ENCODE results near the gene CDK11A.
A peak's percentile ranks its signal among the peaks of the same experiment; 100 is the strongest.
"Not testable (repeated sequence)": the region's sequence is repeated elsewhere in the genome, so short reads cannot be mapped to it uniquely, and the experiment has no call there.

The CDK11A gene

DNA sequence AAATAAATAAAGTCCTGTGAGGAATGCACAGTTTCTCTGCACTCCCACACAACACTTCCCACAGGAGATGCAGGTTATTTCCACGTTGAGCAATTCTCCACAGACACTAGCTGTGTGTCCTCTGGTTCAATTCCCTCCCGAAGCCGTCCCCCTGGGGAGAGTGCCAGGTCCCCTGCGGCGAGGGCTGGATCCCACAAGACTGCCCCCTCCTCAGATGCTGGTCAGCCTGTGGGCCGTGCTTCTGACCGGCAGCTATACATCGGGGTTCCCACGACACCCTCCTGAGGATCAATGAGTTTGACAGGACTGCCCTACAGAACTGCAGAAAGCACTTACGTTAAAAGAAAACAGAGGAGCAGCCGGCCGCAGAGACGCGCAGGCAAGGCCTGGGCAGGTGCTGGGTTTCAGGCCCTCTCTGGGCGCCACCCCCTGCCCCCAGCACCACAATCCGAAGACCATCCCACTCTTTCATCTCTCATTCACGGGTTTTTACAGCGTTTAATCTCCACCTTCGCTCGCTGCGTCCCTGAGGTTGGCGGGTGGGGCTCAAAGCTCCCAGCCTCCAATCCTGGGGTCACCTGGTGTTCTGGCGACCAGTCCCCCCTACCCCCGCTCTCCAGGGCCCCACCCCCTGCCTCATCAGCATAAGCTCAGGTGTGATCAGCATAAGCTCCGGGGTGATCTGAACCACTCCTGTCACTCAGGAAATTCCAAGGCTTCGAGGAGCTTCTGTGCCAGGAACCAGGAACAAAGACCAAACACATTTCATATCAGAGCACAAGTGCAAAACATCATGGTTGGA, 40.9 kb downstream of the CDK11A start:
- no peak for DNase-seq (ENCODE audit: low spot score)

DNA sequence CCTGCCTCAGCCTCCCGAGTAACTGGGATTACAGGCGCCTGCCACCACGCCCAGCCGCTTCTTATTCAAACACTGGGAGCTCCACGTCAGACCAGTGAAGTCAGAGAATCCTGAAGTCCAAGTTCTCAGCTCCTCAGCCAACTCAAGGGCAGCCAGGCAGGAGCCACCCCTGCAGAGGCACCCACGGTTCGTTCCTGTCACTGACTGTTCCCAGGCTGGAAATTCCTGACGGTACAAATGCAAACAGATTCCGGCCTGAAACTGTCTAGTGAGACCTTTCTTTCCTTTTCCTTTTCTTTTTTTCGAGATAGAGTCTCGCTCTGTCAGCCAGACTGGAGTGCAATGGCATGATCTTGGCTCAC, 43.3 kb downstream of the CDK11A start:
- no peak for DNase-seq (ENCODE audit: low spot score)

DNA sequence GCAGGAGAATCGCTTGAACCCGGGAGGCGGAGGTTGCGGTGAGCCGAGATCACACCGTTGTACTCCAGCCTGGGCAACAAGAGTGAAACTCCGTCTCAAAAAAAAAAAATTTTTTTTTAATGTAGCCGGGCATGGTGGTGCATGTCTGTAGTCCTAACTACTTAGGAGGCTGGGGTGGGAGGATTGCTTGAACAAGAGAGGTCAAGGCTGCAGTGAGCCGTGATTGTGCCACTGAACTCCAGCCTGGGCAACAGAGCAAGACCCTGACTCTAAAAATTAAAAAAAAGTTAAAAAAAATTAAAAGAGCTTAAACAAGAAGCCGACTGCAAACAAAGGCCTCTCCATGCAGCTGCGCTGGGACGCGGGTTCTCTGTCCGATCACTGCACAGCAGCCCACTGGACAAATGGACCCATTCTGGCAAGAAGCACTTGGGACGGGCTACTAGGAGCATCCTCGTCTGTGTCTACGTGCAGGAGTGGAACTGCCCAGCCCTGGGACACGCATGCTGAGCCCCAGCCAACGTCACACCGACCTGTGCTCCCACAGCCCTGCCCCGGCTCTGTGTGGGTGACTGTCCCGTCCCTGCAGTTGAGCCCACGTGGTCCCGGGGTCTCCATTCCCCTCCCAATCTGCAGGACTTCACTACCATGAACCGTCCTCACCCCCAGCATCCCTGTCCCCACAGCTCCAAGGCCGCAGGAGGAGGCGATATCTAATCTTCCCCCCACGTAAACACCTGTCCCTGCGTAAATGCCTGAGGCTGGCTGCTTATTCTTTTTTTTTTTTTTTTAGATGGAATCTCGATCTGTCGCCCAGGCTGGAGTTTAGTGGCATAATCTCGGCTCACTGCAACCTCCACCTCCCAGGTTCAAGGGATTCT, 43.9 kb downstream of the CDK11A start:
- DNase-seq (ENCODE audit: low spot score) = no peak

DNA sequence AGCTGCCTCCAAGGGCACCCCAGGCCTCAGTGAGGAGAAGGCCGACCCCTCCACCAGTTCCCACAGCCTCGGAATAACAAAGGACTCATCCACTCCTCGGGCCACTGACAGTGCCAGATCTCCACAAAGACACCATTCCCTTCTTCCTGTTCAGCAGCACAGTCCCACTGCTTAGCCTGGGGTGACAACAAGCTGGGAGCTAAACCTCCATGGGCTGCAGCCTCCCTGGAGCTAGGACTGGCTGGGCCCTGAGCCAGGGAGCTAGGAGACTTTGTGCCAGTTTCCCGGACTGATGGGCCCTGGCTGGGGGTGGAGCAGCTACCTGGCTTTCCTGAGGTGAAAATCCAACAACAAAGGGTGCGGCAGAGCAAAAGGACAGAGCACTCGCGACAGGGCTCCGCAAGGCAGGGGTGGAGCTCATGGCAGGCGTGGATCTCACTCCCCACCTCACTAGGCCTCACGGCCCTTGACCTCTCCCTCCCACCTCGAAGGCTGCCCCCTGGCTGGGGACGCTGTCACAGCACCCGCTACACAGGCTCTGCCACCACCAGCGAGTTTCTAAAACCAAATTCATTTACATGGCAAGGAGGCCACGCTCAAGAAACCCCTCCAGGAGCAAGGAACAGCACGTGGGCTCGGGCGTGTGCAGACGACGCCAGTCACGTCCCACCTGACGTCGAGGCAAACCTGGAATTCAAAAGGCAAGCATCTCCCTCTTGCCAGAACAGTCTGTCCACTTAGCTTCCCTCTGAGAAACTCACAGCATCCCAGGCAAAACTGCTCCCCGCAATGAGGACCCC, 45.4 kb downstream of the CDK11A start:
- peak; percentile 22 for DNase-seq (ENCODE audit: low spot score)

DNA sequence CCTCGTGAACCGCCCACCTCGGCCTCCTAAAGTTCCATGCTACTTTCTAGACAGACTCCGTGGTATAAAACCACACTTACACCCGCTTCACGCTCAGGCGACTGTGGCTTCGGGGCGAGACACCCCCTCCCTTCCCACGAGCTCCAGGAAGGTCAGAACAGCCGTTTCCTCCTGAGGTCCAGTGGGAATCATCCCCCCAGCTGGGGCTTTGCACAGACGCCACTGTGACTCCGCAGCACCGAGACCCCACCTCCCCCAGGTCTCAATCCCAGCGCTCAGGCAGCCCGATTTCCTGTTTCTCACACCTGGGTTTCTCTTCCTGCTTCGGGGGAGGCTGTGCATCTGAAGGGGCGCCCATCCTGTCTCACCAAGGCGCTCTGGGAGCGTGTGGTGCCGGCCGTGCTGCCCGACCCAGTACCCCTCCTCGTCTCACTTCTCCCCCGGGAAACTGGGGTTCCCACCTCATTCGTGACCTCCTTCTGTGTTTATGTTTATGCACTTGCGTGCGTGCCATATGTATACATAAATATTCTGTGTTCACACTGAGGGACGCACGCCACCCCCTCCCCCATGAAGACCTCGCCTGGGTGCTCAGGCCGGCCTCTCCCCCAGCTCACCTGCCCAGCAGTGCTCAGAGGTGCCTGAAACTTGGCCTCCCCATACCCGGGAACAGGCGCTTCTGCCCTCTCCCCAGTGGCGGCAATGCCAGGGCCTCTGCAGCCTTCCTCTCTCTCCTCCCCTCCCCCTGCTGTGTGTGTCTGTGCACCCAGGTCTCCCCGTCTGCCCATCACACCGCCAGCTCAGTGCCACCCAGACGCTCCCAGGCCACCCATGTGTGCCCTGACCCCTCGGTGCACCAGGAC, 46.2 kb downstream of the CDK11A start:
- DNase-seq (ENCODE audit: low spot score) = no peak

DNA sequence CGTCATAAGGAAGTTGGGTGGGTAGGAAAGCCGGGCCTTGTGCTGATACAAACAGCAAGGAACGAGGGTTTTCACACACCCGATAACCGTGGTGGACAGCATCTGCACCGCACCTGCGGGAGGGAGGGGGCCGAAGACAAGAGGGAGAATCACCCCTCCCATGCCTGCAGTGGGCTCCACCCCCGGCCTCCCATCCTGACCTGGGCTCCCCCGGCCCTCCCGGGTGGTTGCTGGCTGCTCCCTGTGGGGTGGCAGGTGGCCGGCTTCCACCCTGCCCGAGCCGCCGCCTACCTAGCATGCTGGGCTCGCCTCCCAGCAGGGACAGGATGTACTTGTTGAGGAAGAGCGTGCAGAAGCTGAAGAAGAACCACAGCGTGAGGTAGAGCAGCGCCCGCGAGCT, 48.1 kb downstream of the CDK11A start:
- DNase-seq (ENCODE audit: low spot score) = not testable (repeated sequence)

DNA sequence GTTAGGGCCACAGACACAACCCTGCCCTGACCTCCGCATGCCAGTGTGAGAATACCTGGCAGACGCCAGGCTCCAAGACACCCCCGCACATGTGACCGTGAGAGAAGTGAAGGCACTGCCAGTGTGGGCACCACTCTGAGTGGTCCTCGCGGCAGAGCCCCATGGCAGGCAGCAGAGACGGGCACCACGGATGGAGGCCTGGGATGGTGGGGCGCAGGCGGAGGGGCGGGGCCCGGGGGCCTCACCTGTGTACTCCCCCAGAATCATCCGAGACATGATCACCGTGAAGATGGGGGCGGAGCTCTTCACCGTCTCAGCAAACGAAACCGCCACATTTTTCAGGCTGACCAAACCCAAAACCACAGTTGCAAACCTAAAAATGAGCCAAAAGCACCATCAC, 48.9 kb downstream of the CDK11A start:
- not testable (repeated sequence) for DNase-seq (ENCODE audit: low spot score)

DNA sequence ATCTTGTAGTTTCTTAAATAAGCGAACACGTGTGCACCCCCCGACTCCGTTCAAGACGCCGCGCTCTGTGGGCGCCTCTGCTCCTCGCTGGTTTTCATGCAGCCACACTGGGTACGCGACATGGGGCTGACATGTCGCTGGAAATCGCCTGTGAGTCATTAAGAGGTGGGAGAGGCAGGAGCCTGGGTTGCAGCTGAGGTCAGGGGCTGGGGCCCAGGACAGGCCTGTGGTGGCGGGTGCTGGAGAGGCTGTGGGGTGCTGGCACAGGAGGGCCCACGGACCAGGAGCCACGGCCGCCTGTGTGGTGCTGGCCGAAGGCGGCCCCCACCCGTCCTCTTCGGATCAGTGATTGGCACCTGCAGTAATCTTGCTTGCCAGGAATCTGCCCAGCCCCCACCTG, 49.4 kb downstream of the CDK11A start:
- not testable (repeated sequence) for DNase-seq (ENCODE audit: low spot score)

DNA sequence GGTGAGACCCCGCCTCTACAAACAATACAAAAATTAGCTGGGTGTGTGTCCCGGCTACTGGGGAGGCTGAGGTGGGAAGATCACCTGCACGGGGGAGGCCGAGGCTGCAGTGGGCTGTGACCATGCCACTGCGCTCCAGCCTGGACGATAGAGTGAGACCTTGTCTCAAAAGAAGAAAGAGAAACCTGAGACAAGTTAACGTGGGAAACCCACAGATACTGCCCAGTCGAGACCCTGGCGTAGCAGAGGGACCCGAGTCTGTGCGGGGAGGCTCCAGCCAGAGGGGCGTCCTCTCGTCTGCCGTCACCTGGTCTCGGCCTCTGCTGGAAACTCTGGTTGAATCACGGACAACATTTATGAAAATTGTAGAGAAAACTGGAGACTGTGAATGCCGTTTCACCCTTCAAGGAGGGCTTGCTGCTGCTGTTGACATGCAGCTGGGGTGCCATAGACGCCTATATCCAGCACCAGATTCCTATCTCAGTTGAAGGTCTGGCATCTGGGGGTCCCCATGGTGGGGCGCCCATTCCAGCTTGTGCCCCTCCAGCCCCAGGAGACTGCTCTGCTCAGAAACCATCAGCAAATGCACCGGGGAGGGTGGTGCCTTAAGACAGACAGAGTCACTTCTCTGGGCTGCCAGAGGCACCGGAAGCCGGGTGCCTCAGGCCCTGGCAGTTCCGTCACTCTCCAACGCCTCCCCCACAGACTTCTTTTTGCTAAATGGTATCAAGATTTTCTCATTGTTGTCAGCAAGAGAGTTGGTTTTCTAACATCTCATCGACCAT, 51.8 kb downstream of the CDK11A start:
- no peak for DNase-seq (ENCODE audit: low spot score)

DNA sequence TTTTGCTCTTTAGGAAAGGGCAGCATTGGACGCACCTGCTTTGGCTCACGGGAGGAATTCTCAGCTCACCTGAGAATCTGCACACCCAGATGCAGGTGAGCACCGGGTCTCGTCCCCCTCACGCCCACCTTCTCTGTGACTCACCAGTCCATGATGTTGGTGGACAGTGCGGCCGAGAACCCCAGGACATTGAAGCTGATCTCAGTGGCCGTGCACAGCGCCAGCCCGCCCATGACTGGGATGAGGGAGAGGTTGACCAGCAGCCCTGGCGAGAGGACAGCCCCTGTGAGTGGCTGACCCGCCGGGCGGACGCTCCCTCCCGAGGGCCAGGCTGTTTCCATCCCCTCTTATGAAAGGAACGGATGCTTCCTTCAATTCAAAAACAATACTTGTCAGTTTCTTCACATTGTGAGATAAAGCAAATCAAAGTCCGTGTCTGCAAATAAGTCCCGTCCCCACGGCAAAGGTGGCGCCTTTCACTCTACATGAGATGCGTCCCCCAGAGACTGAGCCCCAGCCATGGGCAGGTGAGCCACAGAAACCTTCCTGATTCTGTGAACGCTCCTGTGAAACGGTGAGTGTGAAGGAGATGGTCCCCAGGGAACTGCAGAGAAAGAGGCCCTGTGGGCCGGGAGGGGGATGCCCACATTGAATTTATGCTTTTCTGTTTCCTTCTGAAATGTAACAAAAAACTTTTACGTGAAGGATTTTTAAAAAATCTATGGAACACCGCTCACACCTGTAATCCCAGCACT, 52.6 kb downstream of the CDK11A start:
- no peak for DNase-seq (ENCODE audit: low spot score)

DNA sequence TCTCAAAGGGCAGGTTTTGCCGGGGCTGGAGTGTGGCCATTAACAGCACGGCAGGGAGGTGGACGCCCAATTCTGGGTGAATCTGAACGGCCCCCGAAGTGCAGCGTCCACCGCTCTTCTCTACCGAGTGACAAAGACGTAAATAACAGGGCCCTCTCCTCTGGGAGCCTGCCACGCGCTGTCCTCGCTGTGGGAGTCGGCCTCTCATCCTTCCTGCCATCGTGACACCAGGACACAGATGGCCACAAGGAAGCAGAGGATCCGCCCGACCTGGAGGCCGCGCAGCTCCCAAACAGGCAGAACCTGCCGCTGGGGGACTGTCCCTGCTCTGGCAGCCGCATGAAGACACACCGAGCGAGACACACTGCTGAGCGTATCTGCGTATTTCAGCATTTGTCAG, 53.3 kb downstream of the CDK11A start:
- DNase-seq (ENCODE audit: low spot score) = no peak

DNA sequence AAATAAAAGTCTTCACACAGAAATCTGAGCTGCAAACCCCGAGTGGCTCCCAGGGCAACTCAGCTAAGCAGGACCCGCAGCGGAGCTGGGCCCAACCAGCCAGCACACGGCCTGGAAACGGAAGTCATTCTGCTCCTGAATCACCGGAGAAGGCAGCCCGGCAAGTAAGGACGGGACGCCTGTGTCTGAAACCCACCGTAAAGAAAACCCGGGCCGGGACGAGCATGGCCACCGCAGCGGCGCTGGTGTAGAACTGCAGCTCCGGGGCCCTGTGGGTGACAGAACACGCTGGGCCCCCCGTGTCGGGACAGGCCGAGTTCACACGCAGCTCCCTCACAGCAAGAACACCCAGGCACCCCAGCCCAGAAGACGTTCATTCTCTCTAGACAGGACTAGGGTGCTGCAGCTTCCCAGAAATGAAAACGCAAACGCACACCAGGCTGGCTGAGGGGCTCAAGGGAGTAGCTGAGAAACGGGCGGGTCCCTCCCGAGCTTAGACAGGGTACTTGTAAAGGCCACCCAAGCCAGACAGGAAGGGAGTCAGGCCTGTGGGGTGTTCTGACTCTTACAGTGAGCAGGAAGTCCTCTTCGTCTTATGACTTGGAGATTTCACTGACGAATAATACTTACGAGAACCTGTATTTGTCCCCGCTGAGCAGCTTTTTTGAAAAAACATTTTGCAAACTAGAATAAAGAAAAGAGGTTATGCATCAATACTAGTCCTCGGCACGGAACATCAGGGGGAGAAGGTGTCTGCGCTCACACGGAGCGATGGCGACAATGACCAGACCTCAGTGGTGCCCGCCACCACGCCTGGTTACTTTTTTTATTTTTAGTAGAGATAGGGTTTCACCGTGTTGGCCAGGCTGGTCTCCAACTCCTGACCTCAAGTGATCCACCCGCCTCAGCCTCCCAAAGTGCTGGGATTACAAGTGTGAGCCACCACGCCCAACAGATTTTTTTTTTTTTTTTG, 54.4 kb downstream of the CDK11A start:
- no peak for DNase-seq (ENCODE audit: low spot score)

DNA sequence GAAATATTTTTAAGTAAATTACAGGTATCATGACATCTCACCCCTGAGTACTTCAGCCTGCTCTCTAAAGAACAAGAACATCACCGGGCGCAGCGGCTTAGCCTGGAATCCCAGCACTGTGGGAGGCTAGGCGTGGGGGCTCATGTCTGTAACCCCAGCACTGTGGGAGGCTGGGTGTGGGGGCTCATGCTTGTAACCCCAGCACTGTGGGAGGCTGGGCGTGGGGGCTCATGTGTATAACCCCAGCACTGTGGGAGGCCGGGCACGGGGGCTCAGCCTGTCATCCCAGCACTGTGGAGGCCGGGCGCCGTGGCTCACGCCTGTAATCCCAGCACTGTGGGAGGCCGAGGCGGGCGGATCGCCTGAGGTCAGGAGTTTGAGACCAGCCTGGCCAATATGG, 57.6 kb downstream of the CDK11A start:
- no peak for DNase-seq (ENCODE audit: low spot score)

DNA sequence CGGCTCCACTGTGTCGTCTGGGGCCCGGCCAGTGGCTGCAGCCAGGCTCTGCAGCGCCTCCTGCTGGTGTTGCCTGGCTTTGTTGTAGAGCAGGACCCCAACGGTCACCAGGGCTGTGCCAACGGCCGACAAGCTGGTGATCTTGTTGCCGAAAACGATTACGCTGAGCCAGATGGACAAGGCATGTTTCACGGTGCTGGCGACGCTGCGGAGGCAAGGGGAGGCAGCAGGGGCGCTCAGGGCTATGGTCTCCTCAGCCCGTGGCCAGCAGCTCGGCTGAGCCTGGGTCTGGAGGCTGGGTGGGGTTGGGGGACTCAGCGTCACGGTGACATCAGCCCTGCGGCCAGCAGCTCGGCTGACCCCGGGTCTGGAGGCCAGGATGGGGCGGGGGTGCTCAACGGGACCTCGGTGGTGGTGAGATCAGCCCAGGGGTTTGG, 58.3 kb downstream of the CDK11A start:
- no peak for DNase-seq (ENCODE audit: low spot score)

DNA sequence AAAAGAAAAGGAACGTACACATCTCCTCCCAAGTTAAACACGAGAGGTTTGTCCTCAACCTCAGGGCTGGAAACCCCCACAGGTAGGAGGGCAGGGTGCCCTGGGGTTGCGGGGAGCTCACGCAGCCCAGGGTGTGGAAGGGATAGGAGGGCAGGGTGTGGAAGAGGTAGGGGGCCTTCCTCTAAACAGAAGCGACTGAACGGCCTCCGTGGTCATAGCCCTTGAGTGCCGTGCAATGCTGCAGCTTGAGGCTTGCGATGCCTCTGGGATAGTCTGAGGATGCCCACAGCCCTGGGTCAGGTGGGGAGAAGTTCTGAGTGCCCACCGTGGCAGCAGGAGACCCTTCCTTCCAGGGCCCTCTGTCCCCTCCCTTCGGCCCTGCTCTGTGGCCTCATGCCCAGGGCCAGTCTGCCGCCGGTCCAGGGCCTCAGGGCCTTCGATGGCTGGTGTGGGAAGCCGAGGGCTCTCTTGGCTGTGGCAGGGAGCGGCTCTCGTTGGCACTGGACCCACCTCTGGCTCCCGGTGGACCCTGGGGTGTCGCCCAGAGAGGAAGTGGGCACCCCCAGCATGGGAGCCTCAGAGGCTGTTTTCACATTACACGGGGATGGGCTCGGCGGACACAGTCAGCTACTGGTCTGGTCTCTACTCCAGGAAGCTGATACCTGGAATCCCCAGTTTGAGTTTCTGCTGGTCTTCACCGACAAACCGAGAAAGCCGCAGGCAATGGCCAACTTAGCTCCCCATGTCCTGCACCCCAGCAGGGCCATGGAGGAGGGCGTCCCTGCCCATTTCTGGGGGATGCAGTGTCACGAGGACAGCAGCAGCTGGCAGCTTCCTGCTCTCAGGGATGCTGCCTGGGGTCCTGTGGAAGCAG, 59.0 kb downstream of the CDK11A start:
- no peak for DNase-seq (ENCODE audit: low spot score)

DNA sequence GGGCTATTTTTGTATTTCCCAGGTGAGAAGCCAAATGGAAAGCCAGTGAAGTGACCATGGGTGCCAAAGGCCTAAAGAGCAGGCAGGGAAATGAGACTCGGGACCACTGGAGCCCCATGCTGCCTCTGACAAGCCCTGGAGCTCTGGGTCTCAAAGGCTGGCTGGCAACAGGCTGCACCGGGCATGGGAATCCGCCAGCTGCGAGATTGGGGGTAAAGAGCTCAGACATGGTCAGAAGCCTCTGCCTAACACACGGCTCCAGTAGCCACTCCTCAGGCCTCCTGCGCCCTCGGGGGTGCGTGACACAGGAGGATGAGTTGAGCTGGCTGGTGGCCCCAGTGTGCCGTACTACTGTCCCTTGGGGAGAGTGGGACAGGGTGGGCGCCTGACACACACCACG, 59.8 kb downstream of the CDK11A start:
- not testable (repeated sequence) for DNase-seq (ENCODE audit: low spot score)

DNA sequence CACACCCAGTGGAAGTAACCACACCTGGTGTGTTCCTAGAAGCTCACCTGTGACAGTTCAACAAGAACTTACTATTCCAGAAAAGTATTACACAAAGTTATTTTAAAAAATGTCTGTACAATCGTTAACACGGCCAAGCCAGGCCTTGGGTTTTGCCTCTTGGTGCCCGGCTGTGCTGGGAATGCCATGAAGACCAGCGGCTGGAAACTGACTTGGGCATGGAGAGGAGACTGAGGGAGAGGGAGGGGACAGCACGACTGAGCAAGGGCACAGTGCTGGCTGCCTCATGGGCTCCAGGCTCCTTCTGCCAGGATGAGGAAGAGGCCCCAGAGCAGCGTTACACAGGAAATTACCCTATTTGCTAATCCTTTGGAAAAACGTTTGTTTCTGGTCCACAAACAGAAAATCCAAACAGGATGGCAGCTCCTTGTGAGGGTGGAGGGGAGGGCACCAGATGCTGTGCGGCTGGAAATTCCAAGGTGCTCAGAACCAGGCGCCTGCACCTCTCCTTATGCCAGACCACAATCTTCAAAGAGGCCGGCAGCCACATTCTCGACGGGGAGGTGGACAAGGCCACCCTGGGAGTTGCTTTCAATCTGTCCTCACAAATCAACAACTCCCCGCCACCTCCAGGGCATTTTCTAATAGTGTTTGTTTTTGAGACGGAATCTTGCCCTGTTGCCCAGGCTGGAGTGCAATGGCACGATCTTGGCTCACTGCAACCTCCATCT, 61.2 kb downstream of the CDK11A start:
- not testable (repeated sequence) for DNase-seq (ENCODE audit: low spot score)
